Sigmoid colon (tissue), 7 donors: Measurements from ENCODE around the gene CFB. TPM values are rescaled to one million over a fixed set of nuclear protein-coding genes. Genes with fewer than 3 reads are reported as not detected.
A peak's percentile ranks its signal among the peaks of the same experiment; 100 is the strongest.

Source experiments
- DNase-seq: peaks from one replicate; pipeline ENCODE4 v3.0.0-alpha.2; 2019
- H3K27ac ChIP-seq, 4 donors: fragments of 200-600 bp; sonication (generic); one replicate each; pipeline ENCODE4 v1.5.1; 2016 to 2019; ENCODE audit warnings: mild to moderate bottlenecking in 1 of 4
- H3K27me3 ChIP-seq, 3 donors: fragments of 200-600 bp; sonication (generic); one replicate each; pipeline ENCODE4 v1.5.1; 2019; ENCODE audit warnings: mild to moderate bottlenecking in 1 of 3
- H3K36me3 ChIP-seq, 4 donors: fragments of 200-600 bp; sonication (generic); one replicate each; pipeline ENCODE4 v1.5.1; 2016 to 2019
- H3K4me1 ChIP-seq, 4 donors: fragments of 200-600 bp; sonication (generic); one replicate each; pipeline ENCODE4 v1.5.1; 2017 to 2019
- H3K4me3 ChIP-seq, 4 donors: fragments of 200-600 bp; sonication (generic); one replicate each; pipeline ENCODE4 v1.5.1; 2017 to 2019; ENCODE audit warnings: mild to moderate bottlenecking in 2 of 4, moderate library complexity in 1 of 4
- H3K9me3 ChIP-seq, 4 donors: fragments of 200-600 bp in 3 of 4; sonication (generic) in 3 of 4; one replicate each; pipeline versions ENCODE4 v1.5.1 to v1.6.1; 2013 to 2019
- EP300 ChIP-seq, 4 donors: sonication (generic); formaldehyde crosslinking; IDR thresholded peaks; one replicate each; pipeline ENCODE4 v1.6.1; 2017; ENCODE audit warnings: antibody characterized with exemption in 4 of 4
- POLR2A ChIP-seq, 2 donors: fragments of 450-650 bp; IDR thresholded peaks; one replicate each; pipeline ENCODE4 v1.6.1; 2016; ENCODE audit warnings: antibody characterized with exemption in 2 of 2, mild to moderate bottlenecking in 2 of 2, moderate library complexity in 2 of 2
- POLR2AphosphoS5 ChIP-seq, 4 donors: sonication (generic); formaldehyde crosslinking; IDR thresholded peaks; one replicate each; pipeline ENCODE4 v1.6.1; 2017; ENCODE audit warnings: antibody characterized with exemption in 4 of 4
- WGBS, 2 donors: extraction: QIAGEN DNeasy Blood & Tissue Kit; methylation state at CpG; one replicate each; pipeline ENCODE4 v1.1.7; 2013; 5-methylcytosine and 5-hydroxymethylcytosine counted together
- intact Hi-C: fragments of 100-400 bp; cut with DNase I; formaldehyde crosslinking; loops from one replicate; pipeline ENCODE4 v1.15.1; 2023
- polyA plus RNA-seq, 3 donors: library from polyadenylated mRNA; stranded (reverse); fragments of 200-250 nt; gene quantifications; one replicate each; pipeline ENCODE4 v1.2.3, GENCODE V29; 2013
- total RNA-seq, 4 donors: library from RNA; depleted of rRNA; stranded (reverse); fragments of >200 nt; gene quantifications; one replicate each; pipeline ENCODE4 v1.1.0, GENCODE V29; 2016
- TF ChIP-seq, protein P1 (sequence below), 4 experiments: fragments of 450-650 bp in 3 of 4; fragments of 200-600 bp in 1 of 4; IDR thresholded peaks; one replicate each; pipeline ENCODE4 v1.5.1; 2016 to 2019; ENCODE audit warnings: antibody characterized with exemption in 4 of 4, mild to moderate bottlenecking in 3 of 4, moderate library complexity in 2 of 4
- donor health status: healthy with polysubstance abuse.
- donor health status: Bipolar disorder and iron deficiency.
- donor health status: healthy.

Gene CFB
- total and polyA plus RNA-seq, 7 donors = 3.6 to 118 (median 23.9) TPM

DNA sequence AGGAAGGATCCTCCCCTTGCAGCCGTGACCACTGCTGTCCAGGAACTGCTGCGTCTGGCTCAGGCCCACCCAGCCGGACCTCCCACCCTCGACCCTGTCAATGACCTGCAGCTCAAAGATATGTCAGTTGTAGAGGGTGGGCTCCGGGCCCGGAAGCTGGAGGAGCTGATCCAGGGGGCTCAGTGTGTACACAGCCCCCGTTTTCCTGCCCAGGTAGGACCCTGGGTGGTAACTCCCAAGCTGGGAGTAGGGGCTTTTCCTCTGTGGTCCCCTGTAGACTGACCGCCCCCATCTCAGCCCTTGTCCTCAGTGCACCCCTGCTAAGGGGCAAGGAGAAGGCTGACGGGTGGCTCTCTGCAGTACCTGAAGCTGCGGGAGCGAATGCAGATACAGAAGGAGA, 22.4 kb downstream of the CFB start:
- Histone ChIP-seq H3K4me1 (peaks cover 0 to 27% (median 25%) of the 10 kb centered on the region in 4 donors), H3K27ac (no peak overlapping the region), H3K27me3 (no peaks in the 10 kb centered on the region), H3K9me3 (no peaks in the 10 kb centered on the region), H3K36me3 (peaks cover 5 to 75% (median 51%) of the 10 kb centered on the region in 4 donors), H3K4me3 (no peak overlapping the region)
- 90% methylated on average over 11 of the region's 11 CpGs for WGBS, 2 donors
- intact Hi-C loops = no loop called here
- DNase-seq = no peak
- TF ChIP-seq POLR2AphosphoS5 (IDR thresholded peaks at IDR 0.05) (no peak), EP300 (IDR thresholded peaks at IDR 0.05) (no peak), POLR2A (IDR thresholded peaks at IDR 0.05) (no peak)
- TF ChIP-seq, protein P1, sequence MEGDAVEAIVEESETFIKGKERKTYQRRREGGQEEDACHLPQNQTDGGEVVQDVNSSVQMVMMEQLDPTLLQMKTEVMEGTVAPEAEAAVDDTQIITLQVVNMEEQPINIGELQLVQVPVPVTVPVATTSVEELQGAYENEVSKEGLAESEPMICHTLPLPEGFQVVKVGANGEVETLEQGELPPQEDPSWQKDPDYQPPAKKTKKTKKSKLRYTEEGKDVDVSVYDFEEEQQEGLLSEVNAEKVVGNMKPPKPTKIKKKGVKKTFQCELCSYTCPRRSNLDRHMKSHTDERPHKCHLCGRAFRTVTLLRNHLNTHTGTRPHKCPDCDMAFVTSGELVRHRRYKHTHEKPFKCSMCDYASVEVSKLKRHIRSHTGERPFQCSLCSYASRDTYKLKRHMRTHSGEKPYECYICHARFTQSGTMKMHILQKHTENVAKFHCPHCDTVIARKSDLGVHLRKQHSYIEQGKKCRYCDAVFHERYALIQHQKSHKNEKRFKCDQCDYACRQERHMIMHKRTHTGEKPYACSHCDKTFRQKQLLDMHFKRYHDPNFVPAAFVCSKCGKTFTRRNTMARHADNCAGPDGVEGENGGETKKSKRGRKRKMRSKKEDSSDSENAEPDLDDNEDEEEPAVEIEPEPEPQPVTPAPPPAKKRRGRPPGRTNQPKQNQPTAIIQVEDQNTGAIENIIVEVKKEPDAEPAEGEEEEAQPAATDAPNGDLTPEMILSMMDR (IDR thresholded peaks at IDR 0.05) = no peak

DNA sequence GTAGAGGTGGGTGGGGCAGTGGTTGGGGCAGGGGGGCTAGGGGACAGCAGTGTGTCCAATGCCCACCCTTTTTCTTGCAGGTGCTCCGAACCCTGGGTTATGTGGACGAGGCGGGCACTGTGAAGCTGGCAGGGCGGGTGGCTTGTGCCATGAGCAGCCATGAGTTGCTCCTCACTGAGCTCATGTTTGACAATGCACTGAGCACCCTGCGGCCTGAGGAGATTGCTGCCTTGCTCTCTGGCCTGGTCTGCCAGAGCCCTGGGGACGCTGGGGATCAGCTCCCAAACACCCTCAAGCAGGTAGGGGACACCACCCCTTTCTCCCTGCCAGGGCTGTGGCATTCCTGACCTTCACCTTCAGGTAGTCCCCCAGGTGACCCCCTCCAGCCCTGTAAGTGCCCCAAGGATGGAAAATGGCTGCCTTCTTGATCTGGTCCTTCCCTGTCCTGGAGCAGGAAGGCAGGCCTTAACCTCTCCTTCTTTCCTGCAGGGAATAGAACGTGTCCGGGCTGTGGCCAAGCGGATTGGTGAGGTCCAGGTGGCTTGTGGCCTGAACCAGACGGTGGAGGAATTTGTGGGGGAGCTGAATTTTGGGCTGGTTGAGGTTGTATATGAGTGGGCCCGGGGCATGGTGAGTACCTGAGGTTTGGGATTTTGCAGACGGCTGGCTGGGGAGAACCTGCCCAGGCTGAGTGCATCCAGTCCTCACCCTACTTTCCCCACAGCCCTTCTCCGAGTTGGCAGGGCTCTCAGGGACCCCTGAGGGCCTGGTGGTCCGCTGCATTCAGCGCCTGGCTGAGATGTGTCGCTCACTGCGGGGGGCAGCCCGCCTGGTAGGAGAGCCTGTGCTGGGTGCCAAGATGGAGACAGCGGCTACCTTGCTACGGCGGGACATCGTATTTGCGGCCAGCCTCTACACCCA, 23.2 kb downstream of the CFB start:
- no peak for TF ChIP-seq EP300 (IDR thresholded peaks at IDR 0.05)
- peaks cover 3 to 68% (median 44%) of the 10 kb centered on the region in 4 donors for H3K36me3 ChIP-seq
- no peak overlapping the region for H3K27ac ChIP-seq
- no peaks in the 10 kb centered on the region for H3K27me3 ChIP-seq
- H3K4me3 ChIP-seq = no peak overlapping the region
- peaks cover 0 to 34% (median 29%) of the 10 kb centered on the region in 4 donors for H3K4me1 ChIP-seq
- peak; percentile 65 for DNase-seq
- intact Hi-C loops = no loop called here
- H3K9me3 ChIP-seq = no peaks in the 10 kb centered on the region
- 89 to 91% methylated on average over 23 of the region's 23 CpGs for WGBS, 2 donors

DNA sequence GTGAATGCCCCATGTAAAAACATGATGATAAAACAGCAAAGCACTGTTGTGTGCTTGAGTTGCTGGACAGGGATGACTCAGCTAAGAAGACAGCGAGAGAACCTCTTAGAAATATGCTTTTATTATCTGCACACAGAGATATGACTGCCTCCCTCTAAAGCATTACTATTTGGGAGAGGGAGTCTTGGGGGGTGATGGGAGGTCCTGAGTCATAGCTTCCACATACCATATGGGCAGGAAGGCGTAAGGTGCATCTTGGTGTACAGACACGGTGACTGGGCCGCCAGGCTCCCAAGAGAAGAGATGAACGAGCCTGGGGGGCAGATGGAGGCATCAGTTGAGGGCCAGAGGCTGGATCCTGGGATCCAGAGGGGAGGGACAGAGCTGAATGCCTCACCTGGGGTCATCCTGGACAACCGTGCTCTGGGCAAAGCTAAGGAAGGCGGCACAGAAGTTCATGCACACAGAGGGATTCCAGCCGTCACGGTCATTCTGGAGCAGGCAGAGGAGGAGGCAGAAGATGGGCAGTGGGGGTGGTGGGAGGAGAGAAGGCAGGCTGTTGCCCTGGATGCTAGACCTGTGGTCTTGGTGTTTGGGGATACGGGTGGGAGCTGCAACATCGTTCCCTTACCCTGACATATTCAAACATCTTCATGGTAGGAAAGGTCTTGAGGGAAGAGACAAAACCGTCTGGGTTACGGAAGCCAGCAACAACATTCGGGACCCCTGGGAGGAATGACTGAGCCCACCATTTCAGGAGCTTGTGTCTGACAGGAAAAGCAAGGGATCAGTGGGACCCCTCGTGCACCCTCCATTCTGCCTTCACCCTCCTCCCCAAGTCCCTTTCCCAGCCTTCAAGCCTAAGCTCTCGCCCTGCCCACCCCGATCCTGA, 24.1 kb downstream of the CFB start:
- Histone ChIP-seq H3K4me1 (peaks cover 0 to 36% (median 29%) of the 10 kb centered on the region in 4 donors), H3K9me3 (no peaks in the 10 kb centered on the region), H3K27me3 (no peaks in the 10 kb centered on the region), H3K36me3 (peaks cover 0 to 59% (median 36%) of the 10 kb centered on the region in 4 donors), H3K27ac (peak overlapping the region; percentile 93 to 96 (median 94)), H3K4me3 (no peak overlapping the region)
- intact Hi-C loops = loop anchor here (10.0 kb wide), 1 partner anchor 225 kb away; the partner anchor contains the start of genes GPSM3 and PBX2
- WGBS, 2 donors = 81 to 85% methylated on average over 17 of the region's 17 CpGs
- TF ChIP-seq, protein P1 (IDR thresholded peaks at IDR 0.05) = no peak
- TF ChIP-seq POLR2A (IDR thresholded peaks at IDR 0.05) (no peak), POLR2AphosphoS5 (IDR thresholded peaks at IDR 0.05) (no peak), EP300 (IDR thresholded peaks at IDR 0.05) (no peak)
- peak; percentile 61 for DNase-seq

DNA sequence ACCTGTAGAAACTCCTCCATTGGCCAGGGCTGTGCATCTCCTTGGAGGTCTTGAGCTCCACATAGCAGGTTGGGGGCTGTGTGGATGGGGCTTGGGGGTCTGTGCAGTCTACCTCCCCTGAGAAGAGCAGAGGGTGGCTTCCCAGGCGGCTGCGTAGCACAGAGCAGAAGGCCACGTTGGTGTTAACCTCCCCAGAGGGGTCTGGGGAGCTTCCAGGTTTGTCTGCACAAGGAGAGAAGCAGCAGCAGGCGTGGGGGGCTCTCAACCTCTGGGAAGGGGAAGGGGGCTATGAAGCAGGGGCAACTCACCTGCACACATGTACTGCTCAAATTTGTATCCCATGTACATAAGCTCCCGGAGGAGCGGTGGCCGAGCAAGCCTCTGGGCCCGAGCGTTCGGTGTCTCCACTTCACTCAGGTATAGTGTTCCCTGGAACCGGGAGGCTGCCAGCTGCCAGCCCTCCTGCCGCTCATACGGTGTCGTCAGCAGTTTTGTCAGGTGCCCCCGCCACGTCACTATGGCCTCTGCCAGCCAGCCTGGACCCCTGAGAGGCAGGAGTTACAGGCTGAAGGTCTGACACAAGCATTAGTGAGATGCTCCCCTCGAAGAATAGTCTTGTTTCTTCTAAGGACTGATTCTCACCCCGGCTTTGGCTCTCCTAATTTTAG, 24.8 kb downstream of the CFB start:
- TF ChIP-seq, protein P1 (IDR thresholded peaks at IDR 0.05) = no peak
- no peak for TF ChIP-seq POLR2A (IDR thresholded peaks at IDR 0.05)
- TF ChIP-seq POLR2AphosphoS5 (IDR thresholded peaks at IDR 0.05) = no peak
- no peak for TF ChIP-seq EP300 (IDR thresholded peaks at IDR 0.05)
- Histone ChIP-seq H3K27ac (peak overlapping the region; percentile 93 to 96 (median 94)), H3K27me3 (no peaks in the 10 kb centered on the region), H3K4me3 (peak overlapping the region; percentile 50 to 81 (median 65)), H3K9me3 (no peaks in the 10 kb centered on the region), H3K4me1 (peaks cover 0 to 36% (median 29%) of the 10 kb centered on the region in 4 donors), H3K36me3 (peaks cover 0 to 51% (median 33%) of the 10 kb centered on the region in 4 donors)
- intact Hi-C loops = loop anchor here (1.0 to 10.0 kb wide), 2 partner anchors 11 to 224 kb away; partner anchors contain the start of genes GPSM3, PBX2 and SKIC2
- WGBS, 2 donors = 82 to 86% methylated on average over 18 of the region's 18 CpGs
- DNase-seq = peak; percentile 68
